ENCODE results near the gene NBPF3. TPM values are rescaled to one million over a fixed set of nuclear protein-coding genes. Genes with fewer than 3 reads are reported as not detected.

Gene NBPF3
- total and polyA plus RNA-seq, 2 experiments from 2014 or later: 2.7 to 18.1 TPM

DNA sequence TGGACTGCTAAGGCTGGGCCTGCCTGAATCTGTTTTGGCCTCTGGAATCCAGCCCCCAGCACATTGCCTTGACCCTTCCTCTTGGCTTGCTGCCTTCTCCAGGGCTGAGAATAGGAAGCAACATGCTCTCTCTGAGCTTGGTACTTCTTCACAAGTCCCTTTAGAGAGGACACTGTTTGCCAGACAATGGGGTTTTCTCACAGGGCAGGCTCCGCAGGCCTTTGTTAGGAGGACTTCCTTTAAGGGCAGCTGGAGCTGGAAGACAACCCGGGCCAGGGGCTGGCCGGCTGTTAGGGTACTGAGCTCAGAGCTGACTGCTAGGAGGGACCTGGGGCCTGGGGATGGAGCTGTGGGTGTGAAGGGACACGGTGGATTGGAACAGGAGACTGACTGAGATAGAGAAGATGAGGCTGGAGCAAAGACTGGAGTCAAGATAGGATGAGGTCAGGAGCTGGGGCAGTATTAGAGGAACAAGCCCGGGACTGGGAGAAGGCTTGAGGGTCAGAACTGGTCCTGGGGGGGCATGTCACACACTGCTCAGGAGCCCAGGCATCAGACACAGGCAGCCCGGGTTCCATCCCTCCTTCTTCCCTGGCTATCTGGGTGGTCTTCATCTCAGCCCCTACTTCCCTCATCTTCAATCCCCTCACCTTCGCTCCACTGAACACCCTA lies 63.9 kb downstream of the NBPF3 start:
- H3K27me3 ChIP-seq (ENCODE audit: insufficient read depth): peaks cover 12% of the 10 kb centered on the region
- H3K79me2 ChIP-seq (replicated peaks; ENCODE audit: insufficient read depth): no peaks in the 10 kb centered on the region
- no peak overlapping the region for H3K4me2 ChIP-seq
- Mint-ChIP-seq H3K27me3 (ENCODE audit: insufficient read depth, low read depth, poor library complexity) (peaks cover 10% of the 10 kb centered on the region), H3K4me3 (no peak overlapping the region), H3K4me1 (peaks cover 8% of the 10 kb centered on the region; the same call in 2 of the 3 replicates), H3K36me3 (ENCODE audit: low read depth) (peaks cover 4% of the 10 kb centered on the region; the same call in 1 of the 3 replicates), H3K9me3 (no peaks in the 10 kb centered on the region; the same call in 2 of the 3 replicates), H3K27ac (no peak overlapping the region)
- no peaks in the 10 kb centered on the region for H3K9me2 ChIP-seq (ENCODE audit: insufficient read depth)
- ATAC-seq (peak; percentile 35; the same call in 2 of the 3 replicates), DNase-seq (ENCODE audit: low spot score) (no peak)
- no peaks in the 10 kb centered on the region for H4K20me1 ChIP-seq (replicated peaks; ENCODE audit: insufficient read depth)
- H2AFZ ChIP-seq: no peak overlapping the region
- no peak for TF ChIP-seq STAT1 (IDR thresholded peaks at IDR 0.05; ENCODE audit: unreplicated experiment)
- TF ChIP-seq POLR2AphosphoS5 (IDR thresholded peaks at IDR 0.05; ENCODE audit: low read depth): no peak
- TF ChIP-seq ZNF114 (CRISPR knock-in tag; IDR thresholded peaks at IDR 0.05): no peak
- TF ChIP-seq, protein P1, sequence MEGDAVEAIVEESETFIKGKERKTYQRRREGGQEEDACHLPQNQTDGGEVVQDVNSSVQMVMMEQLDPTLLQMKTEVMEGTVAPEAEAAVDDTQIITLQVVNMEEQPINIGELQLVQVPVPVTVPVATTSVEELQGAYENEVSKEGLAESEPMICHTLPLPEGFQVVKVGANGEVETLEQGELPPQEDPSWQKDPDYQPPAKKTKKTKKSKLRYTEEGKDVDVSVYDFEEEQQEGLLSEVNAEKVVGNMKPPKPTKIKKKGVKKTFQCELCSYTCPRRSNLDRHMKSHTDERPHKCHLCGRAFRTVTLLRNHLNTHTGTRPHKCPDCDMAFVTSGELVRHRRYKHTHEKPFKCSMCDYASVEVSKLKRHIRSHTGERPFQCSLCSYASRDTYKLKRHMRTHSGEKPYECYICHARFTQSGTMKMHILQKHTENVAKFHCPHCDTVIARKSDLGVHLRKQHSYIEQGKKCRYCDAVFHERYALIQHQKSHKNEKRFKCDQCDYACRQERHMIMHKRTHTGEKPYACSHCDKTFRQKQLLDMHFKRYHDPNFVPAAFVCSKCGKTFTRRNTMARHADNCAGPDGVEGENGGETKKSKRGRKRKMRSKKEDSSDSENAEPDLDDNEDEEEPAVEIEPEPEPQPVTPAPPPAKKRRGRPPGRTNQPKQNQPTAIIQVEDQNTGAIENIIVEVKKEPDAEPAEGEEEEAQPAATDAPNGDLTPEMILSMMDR (conservative IDR thresholded peaks at IDR 0.05; ENCODE audit: low read depth in 2 of 2): no peak
- no peak for TF ChIP-seq EZH2 (IDR thresholded peaks at IDR 0.05; ENCODE audit: low read depth, unreplicated experiment)
- TF ChIP-seq, protein P2, sequence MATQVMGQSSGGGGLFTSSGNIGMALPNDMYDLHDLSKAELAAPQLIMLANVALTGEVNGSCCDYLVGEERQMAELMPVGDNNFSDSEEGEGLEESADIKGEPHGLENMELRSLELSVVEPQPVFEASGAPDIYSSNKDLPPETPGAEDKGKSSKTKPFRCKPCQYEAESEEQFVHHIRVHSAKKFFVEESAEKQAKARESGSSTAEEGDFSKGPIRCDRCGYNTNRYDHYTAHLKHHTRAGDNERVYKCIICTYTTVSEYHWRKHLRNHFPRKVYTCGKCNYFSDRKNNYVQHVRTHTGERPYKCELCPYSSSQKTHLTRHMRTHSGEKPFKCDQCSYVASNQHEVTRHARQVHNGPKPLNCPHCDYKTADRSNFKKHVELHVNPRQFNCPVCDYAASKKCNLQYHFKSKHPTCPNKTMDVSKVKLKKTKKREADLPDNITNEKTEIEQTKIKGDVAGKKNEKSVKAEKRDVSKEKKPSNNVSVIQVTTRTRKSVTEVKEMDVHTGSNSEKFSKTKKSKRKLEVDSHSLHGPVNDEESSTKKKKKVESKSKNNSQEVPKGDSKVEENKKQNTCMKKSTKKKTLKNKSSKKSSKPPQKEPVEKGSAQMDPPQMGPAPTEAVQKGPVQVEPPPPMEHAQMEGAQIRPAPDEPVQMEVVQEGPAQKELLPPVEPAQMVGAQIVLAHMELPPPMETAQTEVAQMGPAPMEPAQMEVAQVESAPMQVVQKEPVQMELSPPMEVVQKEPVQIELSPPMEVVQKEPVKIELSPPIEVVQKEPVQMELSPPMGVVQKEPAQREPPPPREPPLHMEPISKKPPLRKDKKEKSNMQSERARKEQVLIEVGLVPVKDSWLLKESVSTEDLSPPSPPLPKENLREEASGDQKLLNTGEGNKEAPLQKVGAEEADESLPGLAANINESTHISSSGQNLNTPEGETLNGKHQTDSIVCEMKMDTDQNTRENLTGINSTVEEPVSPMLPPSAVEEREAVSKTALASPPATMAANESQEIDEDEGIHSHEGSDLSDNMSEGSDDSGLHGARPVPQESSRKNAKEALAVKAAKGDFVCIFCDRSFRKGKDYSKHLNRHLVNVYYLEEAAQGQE (IDR thresholded peaks at IDR 0.05; ENCODE audit: unreplicated experiment): no peak
- no peak for TF ChIP-seq CREB1 (CRISPR knock-in tag; IDR thresholded peaks at IDR 0.05; ENCODE audit: low read depth)
- no peak for TF ChIP-seq ZNF331 (CRISPR knock-in tag; IDR thresholded peaks at IDR 0.05; ENCODE audit: low read depth)
- no peak for TF ChIP-seq EZH2phosphoT487 (IDR thresholded peaks at IDR 0.05; ENCODE audit: unreplicated experiment)
- TF ChIP-seq JUNB (IDR thresholded peaks at IDR 0.05; ENCODE audit: unreplicated experiment): no peak
- TF ChIP-seq NANOG (IDR thresholded peaks at IDR 0.05; ENCODE audit: borderline replicate concordance): no peak
- TF ChIP-seq, protein P3, sequence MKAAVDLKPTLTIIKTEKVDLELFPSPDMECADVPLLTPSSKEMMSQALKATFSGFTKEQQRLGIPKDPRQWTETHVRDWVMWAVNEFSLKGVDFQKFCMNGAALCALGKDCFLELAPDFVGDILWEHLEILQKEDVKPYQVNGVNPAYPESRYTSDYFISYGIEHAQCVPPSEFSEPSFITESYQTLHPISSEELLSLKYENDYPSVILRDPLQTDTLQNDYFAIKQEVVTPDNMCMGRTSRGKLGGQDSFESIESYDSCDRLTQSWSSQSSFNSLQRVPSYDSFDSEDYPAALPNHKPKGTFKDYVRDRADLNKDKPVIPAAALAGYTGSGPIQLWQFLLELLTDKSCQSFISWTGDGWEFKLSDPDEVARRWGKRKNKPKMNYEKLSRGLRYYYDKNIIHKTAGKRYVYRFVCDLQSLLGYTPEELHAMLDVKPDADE (IDR thresholded peaks at IDR 0.05): no peak
- TF ChIP-seq, protein P4, sequence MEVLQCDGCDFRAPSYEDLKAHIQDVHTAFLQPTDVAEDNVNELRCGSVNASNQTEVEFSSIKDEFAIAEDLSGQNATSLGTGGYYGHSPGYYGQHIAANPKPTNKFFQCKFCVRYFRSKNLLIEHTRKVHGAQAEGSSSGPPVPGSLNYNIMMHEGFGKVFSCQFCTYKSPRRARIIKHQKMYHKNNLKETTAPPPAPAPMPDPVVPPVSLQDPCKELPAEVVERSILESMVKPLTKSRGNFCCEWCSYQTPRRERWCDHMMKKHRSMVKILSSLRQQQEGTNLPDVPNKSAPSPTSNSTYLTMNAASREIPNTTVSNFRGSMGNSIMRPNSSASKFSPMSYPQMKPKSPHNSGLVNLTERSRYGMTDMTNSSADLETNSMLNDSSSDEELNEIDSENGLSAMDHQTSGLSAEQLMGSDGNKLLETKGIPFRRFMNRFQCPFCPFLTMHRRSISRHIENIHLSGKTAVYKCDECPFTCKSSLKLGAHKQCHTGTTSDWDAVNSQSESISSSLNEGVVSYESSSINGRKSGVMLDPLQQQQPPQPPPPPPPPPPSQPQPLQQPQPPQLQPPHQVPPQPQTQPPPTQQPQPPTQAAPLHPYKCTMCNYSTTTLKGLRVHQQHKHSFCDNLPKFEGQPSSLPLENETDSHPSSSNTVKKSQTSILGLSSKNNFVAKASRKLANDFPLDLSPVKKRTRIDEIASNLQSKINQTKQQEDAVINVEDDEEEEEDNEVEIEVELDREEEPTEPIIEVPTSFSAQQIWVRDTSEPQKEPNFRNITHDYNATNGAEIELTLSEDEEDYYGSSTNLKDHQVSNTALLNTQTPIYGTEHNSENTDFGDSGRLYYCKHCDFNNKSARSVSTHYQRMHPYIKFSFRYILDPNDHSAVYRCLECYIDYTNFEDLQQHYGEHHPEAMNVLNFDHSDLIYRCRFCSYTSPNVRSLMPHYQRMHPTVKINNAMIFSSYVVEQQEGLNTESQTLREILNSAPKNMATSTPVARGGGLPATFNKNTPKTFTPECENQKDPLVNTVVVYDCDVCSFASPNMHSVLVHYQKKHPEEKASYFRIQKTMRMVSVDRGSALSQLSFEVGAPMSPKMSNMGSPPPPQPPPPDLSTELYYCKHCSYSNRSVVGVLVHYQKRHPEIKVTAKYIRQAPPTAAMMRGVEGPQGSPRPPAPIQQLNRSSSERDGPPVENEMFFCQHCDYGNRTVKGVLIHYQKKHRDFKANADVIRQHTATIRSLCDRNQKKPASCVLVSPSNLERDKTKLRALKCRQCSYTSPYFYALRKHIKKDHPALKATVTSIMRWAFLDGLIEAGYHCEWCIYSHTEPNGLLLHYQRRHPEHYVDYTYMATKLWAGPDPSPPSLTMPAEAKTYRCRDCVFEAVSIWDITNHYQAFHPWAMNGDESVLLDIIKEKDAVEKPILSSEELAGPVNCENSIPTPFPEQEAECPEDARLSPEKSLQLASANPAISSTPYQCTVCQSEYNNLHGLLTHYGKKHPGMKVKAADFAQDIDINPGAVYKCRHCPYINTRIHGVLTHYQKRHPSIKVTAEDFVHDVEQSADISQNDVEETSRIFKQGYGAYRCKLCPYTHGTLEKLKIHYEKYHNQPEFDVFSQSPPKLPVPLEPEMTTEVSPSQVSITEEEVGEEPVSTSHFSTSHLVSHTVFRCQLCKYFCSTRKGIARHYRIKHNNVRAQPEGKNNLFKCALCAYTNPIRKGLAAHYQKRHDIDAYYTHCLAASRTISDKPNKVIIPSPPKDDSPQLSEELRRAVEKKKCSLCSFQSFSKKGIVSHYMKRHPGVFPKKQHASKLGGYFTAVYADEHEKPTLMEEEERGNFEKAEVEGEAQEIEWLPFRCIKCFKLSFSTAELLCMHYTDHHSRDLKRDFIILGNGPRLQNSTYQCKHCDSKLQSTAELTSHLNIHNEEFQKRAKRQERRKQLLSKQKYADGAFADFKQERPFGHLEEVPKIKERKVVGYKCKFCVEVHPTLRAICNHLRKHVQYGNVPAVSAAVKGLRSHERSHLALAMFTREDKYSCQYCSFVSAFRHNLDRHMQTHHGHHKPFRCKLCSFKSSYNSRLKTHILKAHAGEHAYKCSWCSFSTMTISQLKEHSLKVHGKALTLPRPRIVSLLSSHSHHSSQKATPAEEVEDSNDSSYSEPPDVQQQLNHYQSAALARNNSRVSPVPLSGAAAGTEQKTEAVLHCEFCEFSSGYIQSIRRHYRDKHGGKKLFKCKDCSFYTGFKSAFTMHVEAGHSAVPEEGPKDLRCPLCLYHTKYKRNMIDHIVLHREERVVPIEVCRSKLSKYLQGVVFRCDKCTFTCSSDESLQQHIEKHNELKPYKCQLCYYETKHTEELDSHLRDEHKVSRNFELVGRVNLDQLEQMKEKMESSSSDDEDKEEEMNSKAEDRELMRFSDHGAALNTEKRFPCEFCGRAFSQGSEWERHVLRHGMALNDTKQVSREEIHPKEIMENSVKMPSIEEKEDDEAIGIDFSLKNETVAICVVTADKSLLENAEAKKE (CRISPR knock-in tag; IDR thresholded peaks at IDR 0.05): no peak
- no peak overlapping the region for H3K4me3 ChIP-seq
- H3K4me1 ChIP-seq (ENCODE audit: insufficient read depth): peaks cover 6% of the 10 kb centered on the region; the same call in 1 of the 2 replicates
- H3F3A ChIP-seq (replicated peaks; ENCODE audit: low read depth): no peaks in the 10 kb centered on the region
- H3K36me3 ChIP-seq (ENCODE audit: insufficient read depth): no peaks in the 10 kb centered on the region
- H3K27ac ChIP-seq (ENCODE audit: low read depth): no peak overlapping the region
